NCI-H1092 (cell line): ENCODE results near the gene CCNL2.

Experiments
- DNase-seq: peaks from one replicate; lab custom pipeline; 2025; lab: John Stamatoyannopoulos, UW

Gene CCNL2

DNA sequence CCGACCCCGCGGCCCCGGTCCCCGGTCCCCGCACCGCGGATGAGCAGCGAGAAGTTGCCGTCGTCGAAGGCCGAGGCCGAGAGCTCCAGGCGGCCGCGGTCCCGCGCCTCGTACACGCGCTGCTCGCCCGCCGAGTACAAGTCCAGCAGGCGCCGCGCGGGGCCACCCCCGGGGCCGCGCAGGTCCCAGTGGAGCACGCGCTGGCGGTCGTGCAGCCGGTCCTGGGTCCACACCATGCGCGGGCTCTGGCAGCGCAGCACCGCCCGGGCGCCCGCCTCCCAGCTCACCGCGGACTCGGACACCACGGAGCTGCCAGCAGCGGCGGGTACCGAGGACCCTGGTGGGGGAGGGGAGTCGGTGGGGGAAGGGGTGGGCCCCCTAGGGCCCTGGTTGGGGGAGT lies 43.7 kb downstream of the CCNL2 start:
- no peak for DNase-seq

- DNase-seq, result no peak
These were observed 44.6 kb downstream of the CCNL2 start for GRCh38 chr1:1354271-1355247.

- no peak for DNase-seq
These were observed 45.6 kb downstream of the CCNL2 start for GRCh38 chr1:1353389-1354151.

GRCh38 chr1:1352786-1353388 lies 46.2 kb downstream of the CCNL2 start:
- DNase-seq, result no peak

DNA sequence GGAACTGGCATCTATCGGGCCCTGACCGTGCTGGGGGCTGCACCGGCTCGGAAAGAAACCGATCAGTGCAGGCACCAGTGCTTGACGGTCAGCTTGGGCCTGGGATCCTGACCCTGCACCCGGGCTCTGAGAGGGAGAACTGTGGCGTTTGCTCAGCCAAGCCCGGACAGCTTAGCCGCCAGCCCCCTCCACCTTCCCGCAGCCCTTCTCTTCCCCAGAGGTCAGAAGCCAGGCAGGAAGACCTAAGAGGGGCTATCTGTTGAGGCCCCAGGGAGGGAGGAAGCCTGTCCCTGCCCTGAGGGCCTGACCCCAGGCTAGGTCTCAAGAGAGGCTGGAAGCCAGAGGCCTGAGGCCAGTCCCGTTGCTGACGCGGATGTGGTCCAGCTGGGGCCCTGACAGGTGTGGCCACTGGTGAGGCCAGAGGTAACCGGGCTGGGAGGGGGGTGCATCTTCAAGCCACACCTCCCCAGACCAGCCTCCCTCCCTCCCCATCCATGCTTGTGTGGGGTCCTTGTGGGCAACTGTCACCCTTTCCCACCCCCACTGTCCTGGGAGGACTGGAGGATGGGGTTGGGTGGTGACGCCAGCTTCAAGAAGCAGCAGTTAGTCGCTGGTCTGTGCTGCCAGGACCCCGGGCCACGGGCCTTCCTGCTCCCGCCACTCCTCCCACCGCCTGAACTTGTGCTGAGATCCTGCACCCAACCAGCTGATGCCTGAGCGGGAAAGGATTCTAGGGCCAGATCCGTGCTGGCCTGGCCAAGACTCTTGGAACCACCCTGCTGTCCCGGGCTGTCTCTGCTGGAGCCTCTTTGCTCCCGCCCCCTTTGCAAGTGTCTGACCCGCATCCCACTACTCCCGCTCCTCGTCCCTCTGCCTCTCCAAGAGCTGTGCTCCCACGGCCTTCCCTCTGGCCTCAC lies 47.4 kb downstream of the CCNL2 start:
- DNase-seq, result no peak

GRCh38 chr1:1349256-1350012 lies 49.7 kb downstream of the CCNL2 start, which contains the start of gene DVL1:
TSS of gene DVL1 (minus strand) at chr1:1349418. CDS start at chr1:1349065, 353 bp downstream.
- peak; percentile 32 for DNase-seq

DNA sequence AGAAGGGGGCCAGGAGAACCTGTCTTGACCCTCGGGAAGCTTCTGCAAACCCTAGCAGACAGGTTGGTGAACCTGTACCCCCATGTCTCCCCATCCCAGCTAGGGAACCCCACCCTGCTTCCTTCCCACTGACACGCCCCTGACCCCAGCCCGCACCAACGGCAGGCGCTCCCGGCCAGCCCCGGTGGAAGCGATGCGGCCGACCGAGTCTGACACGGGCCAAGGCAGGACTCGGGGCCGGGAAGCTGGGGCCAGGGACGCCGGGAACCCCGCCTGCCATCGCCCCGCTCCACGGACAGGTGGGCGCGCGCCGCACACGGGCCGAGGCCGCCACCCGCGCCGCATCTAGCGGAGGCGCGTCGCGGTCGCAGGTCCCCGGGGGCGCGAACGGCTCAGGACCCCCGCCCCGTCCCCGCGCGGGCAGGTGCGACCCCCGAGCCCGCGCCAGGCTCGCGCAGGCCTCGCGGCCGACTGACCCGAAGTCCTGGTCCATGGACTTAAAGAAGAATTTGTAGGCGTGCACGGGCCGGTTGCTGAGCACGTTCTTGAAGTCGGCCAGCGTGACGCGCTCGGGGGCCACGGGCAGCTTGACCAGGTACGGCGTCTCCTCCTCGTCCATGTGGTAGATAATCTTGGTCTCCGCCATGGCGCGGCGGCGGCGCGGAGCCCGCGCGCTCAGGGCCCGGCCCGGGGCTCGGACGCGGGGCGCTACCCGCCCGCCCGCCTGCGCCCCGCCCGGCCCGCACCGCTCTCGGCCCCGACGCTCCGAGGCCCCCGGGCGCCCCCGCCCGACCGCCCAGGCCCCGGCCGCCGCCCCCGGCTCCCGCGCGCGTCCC lies 50.5 kb downstream of the CCNL2 start:
- DNase-seq, result no peak

DNA sequence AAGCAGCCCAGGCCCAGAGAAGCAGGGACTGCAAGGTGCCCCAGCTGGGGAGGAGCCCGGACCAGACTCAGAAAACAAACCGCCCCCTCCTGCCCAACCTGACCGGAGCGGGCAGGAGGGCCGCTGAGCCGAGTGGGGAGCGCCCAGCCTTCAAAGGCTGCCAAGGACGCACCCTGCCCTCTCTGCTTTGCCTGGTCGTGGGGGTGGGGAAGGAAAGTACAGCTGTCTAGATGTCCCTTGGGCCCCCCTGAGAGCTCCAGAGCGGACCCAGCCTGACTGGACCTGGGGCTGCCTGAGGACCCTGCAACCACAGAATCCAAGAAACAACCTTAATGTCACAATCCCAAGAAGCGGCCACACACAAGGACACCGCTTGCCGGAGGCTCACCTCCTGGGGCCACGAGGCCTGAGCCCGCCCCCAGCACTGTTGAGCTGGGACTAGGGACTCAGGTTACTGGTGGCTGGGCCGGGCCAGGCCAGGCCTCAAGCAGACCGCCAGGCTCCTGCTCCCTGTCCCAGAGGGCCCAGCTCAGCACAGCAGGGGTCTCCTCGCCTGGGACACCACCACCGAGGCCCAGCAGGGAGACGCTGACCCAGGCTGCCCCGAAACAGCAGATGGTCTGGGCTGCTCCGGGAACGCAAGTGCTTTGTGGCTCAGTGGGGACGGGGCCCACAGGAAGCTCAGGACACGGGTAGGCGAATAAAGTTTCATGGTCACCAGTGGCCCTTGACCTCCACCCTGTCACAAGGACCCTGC lies 51.3 kb downstream of the CCNL2 start:
- no peak for DNase-seq

- no peak for DNase-seq
These were observed 52.0 kb downstream of the CCNL2 start for GRCh38 chr1:1347026-1347595.

GRCh38 chr1:1346501-1346890 lies 52.6 kb downstream of the CCNL2 start:
- no peak for DNase-seq

DNA sequence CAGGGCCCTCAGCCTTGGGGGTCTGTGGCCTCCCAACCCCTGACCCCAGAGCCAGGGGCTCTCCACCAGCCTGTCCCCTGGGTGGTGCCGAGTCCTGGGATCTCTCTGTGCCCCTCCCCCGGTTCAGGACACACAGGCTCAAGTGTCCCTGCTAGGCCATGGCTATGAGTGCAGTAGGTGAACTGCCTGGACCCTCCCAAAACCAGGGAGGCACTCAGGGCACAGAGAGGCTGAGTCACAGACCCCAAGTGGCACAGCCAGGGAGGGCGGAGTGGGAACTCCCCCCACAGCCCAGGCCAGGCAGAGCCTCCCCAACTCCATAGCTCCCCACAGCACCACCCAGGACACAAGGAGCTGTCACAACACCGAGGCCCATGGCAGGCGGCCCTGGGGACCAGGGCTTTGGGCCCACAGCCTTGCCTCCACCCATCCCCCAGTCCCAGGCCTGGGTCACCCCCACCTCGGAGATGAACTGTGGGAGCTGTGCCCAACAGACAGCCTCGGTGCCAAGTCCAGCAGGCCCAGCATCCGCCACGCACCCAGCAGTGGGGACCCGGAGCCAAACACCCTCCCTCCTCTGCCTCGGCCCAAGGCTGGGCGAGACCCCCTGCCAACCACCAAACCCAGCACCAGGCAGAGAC lies 53.2 kb downstream of the CCNL2 start:
- DNase-seq, result no peak

- no peak for DNase-seq
These were observed 53.8 kb downstream of the CCNL2 start for GRCh38 chr1:1345384-1345783.

DNA sequence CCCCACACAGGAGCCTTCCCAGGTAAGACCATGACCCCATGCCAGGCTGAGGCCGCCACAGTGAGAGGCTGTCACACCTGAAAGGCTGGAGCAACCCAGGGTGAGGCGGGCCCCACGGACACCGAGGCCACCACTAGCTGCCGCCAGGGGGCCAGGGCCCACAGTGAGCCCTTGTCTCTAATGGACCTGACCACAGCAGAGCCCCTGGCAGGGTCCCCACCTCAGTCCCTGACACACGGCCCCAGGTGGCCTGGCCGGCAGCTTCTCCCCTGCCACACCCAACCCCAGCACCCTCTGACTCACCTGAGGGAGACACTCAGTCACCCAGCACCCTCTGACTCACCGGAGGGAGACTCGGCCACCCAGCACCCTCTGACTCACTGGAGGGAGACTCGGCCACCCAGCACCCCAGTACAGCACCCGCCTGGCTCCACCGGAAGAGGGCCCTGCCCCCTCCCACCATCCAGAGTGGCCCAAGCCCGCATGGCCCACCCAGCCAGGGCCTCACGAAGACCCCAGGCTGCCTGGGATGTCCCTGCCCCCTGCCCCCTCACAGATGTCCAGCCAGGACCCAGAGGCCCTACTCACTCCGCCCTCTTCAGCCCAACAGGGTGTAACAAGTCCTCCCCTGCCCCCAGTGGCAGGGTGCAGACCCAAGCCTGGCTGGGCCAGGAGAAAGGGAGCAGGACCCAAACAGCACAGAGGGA lies 54.3 kb downstream of the CCNL2 start:
- DNase-seq, result no peak

- no peak for DNase-seq
These were observed 55.2 kb downstream of the CCNL2 start for GRCh38 chr1:1343811-1344421.

DNA sequence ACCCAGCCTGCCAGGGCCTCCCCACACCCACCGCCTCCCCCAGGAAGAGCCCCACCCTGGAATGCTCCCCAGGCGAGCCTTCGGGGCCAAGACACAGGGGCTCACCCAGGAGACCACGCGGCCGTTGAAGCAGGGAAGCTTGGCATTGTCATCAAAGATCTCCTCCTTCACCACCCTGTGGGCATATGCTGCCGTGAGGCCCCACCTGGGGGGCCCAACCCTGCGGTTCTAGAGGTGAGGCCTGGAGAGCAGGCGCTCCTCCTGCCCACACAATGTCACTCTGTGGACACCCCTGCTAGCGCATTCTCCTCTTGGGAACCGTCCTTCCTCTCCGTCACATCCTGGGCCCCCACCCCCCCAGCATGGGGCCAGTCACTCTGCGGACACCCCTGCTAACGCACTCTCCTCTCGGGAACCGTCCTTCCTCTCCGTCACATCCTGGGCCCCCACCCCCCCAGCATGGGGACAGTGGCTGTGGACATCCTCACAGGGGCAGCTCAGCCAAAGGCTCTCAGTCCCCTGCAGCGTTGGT lies 56.5 kb downstream of the CCNL2 start:
- DNase-seq, result no peak

- DNase-seq, result no peak
These were observed 57.0 kb downstream of the CCNL2 start for GRCh38 chr1:1342061-1342562.
